Transverse colon (tissue), 4 donors: ENCODE results near the gene RRP1B. TPM values are rescaled to one million over a fixed set of nuclear protein-coding genes. Genes with fewer than 3 reads are reported as not detected.
A peak's percentile ranks its signal among the peaks of the same experiment; 100 is the strongest.

Source experiments
- DNase-seq: peaks from one replicate; pipeline ENCODE4 v3.0.0-alpha.2; 2019
- H3K27ac ChIP-seq, 4 donors: fragments of 200-600 bp; sonication (generic); 2 replicates each; pipeline ENCODE4 v1.5.1; 2016 to 2018; ENCODE audit warnings: inconsistent platforms in 4 of 4
- H3K27me3 ChIP-seq: fragments of 200-600 bp; sonication (generic); 2 replicates; pipeline ENCODE4 v1.5.1; 2017; ENCODE audit warnings: inconsistent platforms
- H3K36me3 ChIP-seq, 4 donors: fragments of 200-600 bp; sonication (generic); 2 replicates each; pipeline ENCODE4 v1.5.1; 2017 to 2019; ENCODE audit warnings: inconsistent platforms in 4 of 4
- H3K4me1 ChIP-seq, 4 donors: fragments of 200-600 bp; sonication (generic); 2 replicates each; pipeline ENCODE4 v1.5.1; 2017 to 2020; ENCODE audit warnings: inconsistent platforms in 4 of 4
- H3K4me3 ChIP-seq, 4 donors: fragments of 200-600 bp; sonication (generic); 1 replicate in 1 of 4; 2 replicates in 3 of 4; pipeline versions ENCODE4 v1.5.1 to v1.6.1; 2017 to 2019; ENCODE audit warnings: inconsistent platforms in 4 of 4
- H3K9me3 ChIP-seq, 2 donors: fragments of 200-600 bp; sonication (generic); 2 replicates each; pipeline ENCODE4 v1.5.1; 2017 to 2019; ENCODE audit warnings: inconsistent platforms in 2 of 2
- CTCF ChIP-seq, 5 experiments: fragments of 200-600 bp in 3 of 5; fragments of 450-650 bp in 2 of 5; sonication (generic) in 3 of 5; IDR thresholded peaks; 1 replicate in 2 of 5; 2 replicates in 3 of 5; pipeline ENCODE4 v1.5.1; 2016 to 2017; ENCODE audit warnings: antibody characterized with exemption in 5 of 5, inconsistent platforms in 3 of 5, mild to moderate bottlenecking in 2 of 5, moderate library complexity in 1 of 5
- EP300 ChIP-seq: sonication (generic); formaldehyde crosslinking; IDR thresholded peaks from one replicate; pipeline ENCODE4 v1.6.1; 2017; ENCODE audit warnings: antibody characterized with exemption, low read depth
- POLR2A ChIP-seq: fragments of 450-650 bp; IDR thresholded peaks from one replicate; pipeline ENCODE4 v1.6.1; 2016; ENCODE audit warnings: antibody characterized with exemption, mild to moderate bottlenecking, moderate library complexity
- POLR2AphosphoS5 ChIP-seq, 3 donors: sonication (generic); formaldehyde crosslinking; IDR thresholded peaks; one replicate each; pipeline ENCODE4 v1.6.1; 2016; ENCODE audit warnings: antibody characterized with exemption in 3 of 3
- WGBS, 2 donors: methylation state at CpG; one replicate each; pipeline ENCODE4 v1.1.5; 2018; ENCODE audit warnings: low coverage in 1 of 2; 5-methylcytosine and 5-hydroxymethylcytosine counted together
- in situ Hi-C, 4 donors: fragments of 200-750 bp; cut with MboI; loops; one replicate each; pipeline versions ENCODE4 v1.15.0 to v1.15.1; 2017; ENCODE audit warnings: low sequenced_read_pairs in 3 of 4, low pct_ligation_motif_present in 1 of 4, low pct_unique_long_range_greater_than_20kb in 1 of 4
- intact Hi-C: fragments of 100-400 bp; cut with DNase I; formaldehyde crosslinking; loops from one replicate; pipeline ENCODE4 v1.15.1; 2023; ENCODE audit warnings: low total_unique reads
- small RNA-seq, 4 donors: library from RNA; depleted of rRNA; stranded (forward); fragments of <200 nt; gene quantifications; one replicate each; pipeline ENCODE3, GENCODE V24; 2016
- total RNA-seq, 4 donors: library from RNA; depleted of rRNA; stranded (reverse); fragments of >200 nt; gene quantifications; one replicate each; pipeline ENCODE4 v1.1.0, GENCODE V29; 2016

The RRP1B gene
- total RNA-seq, 4 donors from 2014 or later: 6.0 to 15.4 (median 12.0) TPM

- WGBS, 2 donors: 49% methylated on average over 22 of the region's 25 CpGs; no CpG with 5 or more reads in 1 of the 2 donors
- Histone ChIP-seq H3K27me3 (no peaks in the 10 kb centered on the region), H3K27ac (peak overlapping the region; percentile 54 to 75 (median 68)), H3K9me3 (no peaks in the 10 kb centered on the region), H3K4me3 (no peak overlapping the region), H3K4me1 (no peaks in the 10 kb centered on the region), H3K36me3 (peaks cover 0 to 3% (median 0%) of the 10 kb centered on the region in 4 donors)
- in situ Hi-C loops (no loop called here), intact Hi-C loops (no loop called here)
- TF ChIP-seq CTCF (IDR thresholded peaks at IDR 0.05) (no peak), POLR2A (no peak), POLR2AphosphoS5 (IDR thresholded peaks at IDR 0.05) (no peak), EP300 (no peak)
- peak; percentile 56 for DNase-seq
Observed at GRCh38 chr21:43740497-43741156, 81.3 kb downstream of the RRP1B start.

- in situ Hi-C loops (no loop called here), intact Hi-C loops (no loop called here)
- Histone ChIP-seq H3K4me1 (no peaks in the 10 kb centered on the region), H3K4me3 (no peak overlapping the region), H3K9me3 (no peaks in the 10 kb centered on the region), H3K27me3 (no peaks in the 10 kb centered on the region), H3K36me3 (peaks cover 0 to 8% (median 1%) of the 10 kb centered on the region in 4 donors), H3K27ac (peak overlapping the region in 1 of 4 donors; percentile 1)
- TF ChIP-seq EP300: no peak
- no peak for TF ChIP-seq CTCF (IDR thresholded peaks at IDR 0.05)
- TF ChIP-seq POLR2AphosphoS5 (IDR thresholded peaks at IDR 0.05): no peak
- DNase-seq: no peak
- 93 to 100% methylated on average over 1 to 14 of the region's 28 CpGs for WGBS, 2 donors
Observed at GRCh38 chr21:43741423-43742096, 82.2 kb downstream of the RRP1B start.

GRCh38 chr21:43743947-43744346, 84.6 kb downstream of the RRP1B start:
- no peak overlapping the region for H3K4me3 ChIP-seq
- DNase-seq: no peak
- 96% methylated on average over 8 of the region's 8 CpGs; no CpG with 5 or more reads in 1 of the 2 donors for WGBS, 2 donors
- TF ChIP-seq POLR2A: no peak
- H3K27me3 ChIP-seq: no peaks in the 10 kb centered on the region
- no peaks in the 10 kb centered on the region for H3K4me1 ChIP-seq
- no peak overlapping the region for H3K27ac ChIP-seq
- in situ Hi-C loops (no loop called here), intact Hi-C loops (no loop called here)
- H3K36me3 ChIP-seq: peaks cover 0 to 21% (median 4%) of the 10 kb centered on the region in 4 donors
- no peaks in the 10 kb centered on the region for H3K9me3 ChIP-seq

GRCh38 chr21:43744725-43745124, 85.4 kb downstream of the RRP1B start:
- intact Hi-C loops (no loop called here), in situ Hi-C loops (no loop called here)
- H3K4me1 ChIP-seq: no peaks in the 10 kb centered on the region
- 87 to 96% methylated on average over 3 to 18 of the region's 18 CpGs for WGBS, 2 donors
- no peak overlapping the region for H3K4me3 ChIP-seq
- H3K36me3 ChIP-seq: peaks cover 0 to 25% (median 5%) of the 10 kb centered on the region in 4 donors
- H3K27me3 ChIP-seq: no peaks in the 10 kb centered on the region
- no peak overlapping the region for H3K27ac ChIP-seq
- TF ChIP-seq POLR2A (no peak), EP300 (no peak), CTCF (IDR thresholded peaks at IDR 0.05) (no peak), POLR2AphosphoS5 (IDR thresholded peaks at IDR 0.05) (no peak)
- no peaks in the 10 kb centered on the region for H3K9me3 ChIP-seq
- DNase-seq: no peak

Small RNA genes within 50 kb of the gene (small RNA-seq; reads per million reads assigned to genes)
- 0 reads per million in 4 donors for gene MIR6070

Other genes starting within 250 kb of the RRP1B start
- 10 to 100 TPM in 2 of 4 donors, 1 to 10 TPM in 2; 3.2 to 47.5 (median 8.6) TPM for gene SIK1, start 232.4 kb upstream of the RRP1B start, total RNA-seq
- under 1 TPM in 2 of 4 donors, not detected in 2; 0.48 to 0.82 TPM for gene HSF2BP, start 72 bp upstream of the RRP1B start, total RNA-seq
- 100 to 1,000 TPM in 2 of 4 donors, 10 to 100 TPM in 2; 85.8 to 117 (median 103) TPM for gene PDXK, start 59.6 kb downstream of the RRP1B start, total RNA-seq
- gene CSTB, start 116.7 kb downstream of the RRP1B start, total RNA-seq: 10 to 100 TPM; 16.1 to 61.7 (median 19.6) TPM
- 10 to 100 TPM in 2 of 4 donors, 1 to 10 TPM in 2; 5.2 to 26.1 (median 11.1) TPM for gene RRP1, start 130.0 kb downstream of the RRP1B start, total RNA-seq
- gene AGPAT3, start 205.7 kb downstream of the RRP1B start, total RNA-seq: 100 to 1,000 TPM in 1 of 4 donors, 10 to 100 TPM in 3; 59.9 to 116 (median 85.3) TPM